Left colon (tissue), 2 donors: ENCODE results near the gene SPACA5B. TPM values are rescaled to one million over a fixed set of nuclear protein-coding genes. Genes with fewer than 3 reads are reported as not detected.
A peak's percentile ranks its signal among the peaks of the same experiment; 100 is the strongest.
"Not testable (repeated sequence)": the region's sequence is repeated elsewhere in the genome, so short reads cannot be mapped to it uniquely, and the experiment has no call there.

Source experiments
- ATAC-seq: fragments of 200-7000 bp; cut with Tn5 transposase; one replicate; pipeline ENCODE4 v1.9.1; 2020; ENCODE audit warnings: mild to moderate bottlenecking, moderate library complexity
- DNase-seq, 2 donors: peaks; one replicate each; pipeline ENCODE4 v3.0.0-alpha.2; 2020
- intact Hi-C, 2 donors: fragments of 100-400 bp; cut with DNase I in 1 of 2; cut with micrococcal nuclease in 1 of 2; formaldehyde crosslinking; loops; one replicate each; pipeline versions ENCODE4 v1.11.2 to v1.14.0; 2022; cut with DNase I, micrococcal nuclease
- long read RNA-seq: library from polyadenylated mRNA; unstranded; transcript quantifications from one replicate; pipeline ENCODE4 v2.0.0, GENCODE V29; 2021
- total RNA-seq, 2 donors: library from RNA; stranded (reverse); fragmentation: NEBNext Ultra II Directional; extraction: Animal tissue kit (Norgen Biotek cat#: 25700); gene quantifications; one replicate each; pipeline ENCODE4 v1.2.1, GENCODE V29; 2021
- donor health status: DM: no; HTN: no; CAD: no.
- donor health status: DM: yes; HTN: yes; CAD: no.

The SPACA5B gene
- not detected for total RNA-seq
- long read RNA-seq: 0 reads

- intact Hi-C loops, ATAC-seq, DNase-seq: not testable (repeated sequence)
Observed at GRCh38 chrX:48130326-48130725, at the start of gene SPACA5B. TSS of gene SPACA5B (plus strand) at chrX:48130626. CDS start at chrX:48130688, 62 bp downstream.

DNA sequence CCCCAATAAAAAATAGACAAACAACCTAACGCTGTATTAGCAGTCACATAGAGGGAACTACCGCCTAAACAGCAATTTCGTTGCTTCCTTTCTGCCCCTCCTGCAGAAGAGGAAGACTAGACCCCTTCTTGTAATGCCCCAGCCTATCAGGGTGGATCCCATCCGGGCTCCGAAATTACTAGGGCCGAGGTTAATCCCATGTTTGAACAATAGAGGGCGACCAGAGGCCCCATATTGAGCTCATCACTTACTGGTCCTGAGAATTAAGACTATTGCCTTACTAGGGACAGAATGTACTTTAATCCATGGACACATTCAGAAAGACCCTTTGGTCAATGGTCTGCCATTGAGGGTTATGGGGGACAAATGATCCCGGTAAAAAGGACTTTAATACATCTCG lies 47.2 kb upstream of the SPACA5B start:
- DNase-seq (peak in 1 of 2 donors; percentile 43), ATAC-seq (peak; percentile 84)
- intact Hi-C loops: no loop called here

DNA sequence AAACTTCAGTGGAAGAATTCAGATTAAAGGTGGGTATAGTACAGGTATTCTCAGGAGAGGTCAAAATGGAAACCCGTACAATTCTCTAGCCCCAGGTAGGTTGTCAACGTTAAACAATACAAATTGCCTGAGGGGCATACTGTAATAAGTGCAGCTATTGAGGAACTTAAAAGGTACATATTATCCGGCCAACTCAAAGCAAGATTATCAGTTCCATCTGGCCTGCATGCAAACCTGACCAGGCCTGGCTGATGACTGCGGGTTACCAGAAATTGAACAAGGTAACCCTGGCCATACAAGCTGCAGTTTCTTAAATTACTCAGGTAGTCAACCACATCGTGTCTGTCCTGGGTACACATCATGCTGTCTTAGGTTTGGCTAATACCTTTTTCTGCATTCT lies 46.7 kb upstream of the SPACA5B start:
- intact Hi-C loops: no loop called here
- no peak for DNase-seq
- no peak for ATAC-seq

DNA sequence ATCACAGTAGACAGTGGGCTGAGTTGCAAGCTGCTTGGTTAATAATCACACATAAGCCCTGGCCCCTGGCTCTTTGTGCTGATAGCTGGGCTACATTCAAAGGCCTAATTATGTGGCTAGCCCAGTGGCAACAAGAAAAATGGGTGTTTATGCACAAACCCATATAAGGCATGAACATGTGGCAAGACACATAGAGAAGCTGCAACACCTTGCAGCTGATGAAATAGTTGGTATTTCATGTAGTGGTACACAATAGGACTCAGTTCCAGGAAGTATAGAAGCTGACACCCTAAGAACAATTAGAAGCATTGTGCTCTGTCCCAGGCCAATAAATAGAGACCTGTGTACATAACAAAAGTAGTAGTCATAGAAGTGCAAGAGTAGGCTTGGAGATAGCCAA lies 44.3 kb upstream of the SPACA5B start:
- ATAC-seq: peak; percentile 91
- intact Hi-C loops: no loop called here
- no peak for DNase-seq

GRCh38 chrX:48090123-48090522 lies 40.3 kb upstream of the SPACA5B start:
- intact Hi-C loops: no loop called here
- DNase-seq (no peak), ATAC-seq (no peak)

DNA sequence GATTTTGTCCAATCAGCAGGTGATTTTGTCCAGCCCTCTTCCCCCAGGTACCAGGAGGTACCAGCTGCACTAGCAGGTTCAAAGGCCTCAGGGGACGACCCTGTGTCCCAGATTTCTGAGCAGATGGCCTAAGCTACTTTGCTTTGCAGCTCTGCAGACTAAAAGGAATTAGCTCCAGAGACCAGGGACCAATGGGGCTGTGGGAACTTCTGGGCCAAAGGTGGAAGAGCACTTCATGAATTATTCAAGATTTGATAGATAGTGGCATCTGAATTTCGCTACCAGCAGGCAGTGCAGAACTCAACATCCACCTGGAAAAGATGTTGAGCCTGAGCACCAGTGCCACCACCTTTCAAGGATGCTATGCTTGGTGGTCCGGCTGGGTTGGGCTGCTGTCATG lies 37.9 kb upstream of the SPACA5B start:
- ATAC-seq, DNase-seq, intact Hi-C loops: not testable (repeated sequence)

DNA sequence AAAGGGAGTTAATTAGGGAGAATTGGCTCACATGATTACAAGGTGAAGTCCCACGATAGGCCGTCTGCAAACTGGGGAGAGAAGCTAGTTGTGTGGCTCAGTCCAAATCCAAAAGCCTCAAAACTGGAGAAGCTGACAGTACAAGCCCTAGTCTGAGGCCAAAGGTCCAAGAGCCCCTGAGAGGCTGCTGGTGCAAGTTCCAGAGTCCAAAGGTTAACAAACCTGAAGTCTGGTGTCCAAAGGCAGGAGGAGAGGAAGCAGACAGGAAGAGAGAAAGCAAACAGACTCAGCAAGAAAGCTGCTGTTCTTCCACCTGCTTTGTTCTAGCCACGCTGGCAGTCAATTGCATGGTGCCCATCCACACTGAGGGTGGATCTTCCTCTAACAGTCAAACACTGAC lies 29.0 kb upstream of the SPACA5B start:
- intact Hi-C loops: no loop called here
- ATAC-seq (peak; percentile 40), DNase-seq (no peak)

- DNase-seq (no peak), ATAC-seq (no peak)
- intact Hi-C loops: no loop called here
Observed at GRCh38 chrX:48102874-48103374, 27.5 kb upstream of the SPACA5B start.

DNA sequence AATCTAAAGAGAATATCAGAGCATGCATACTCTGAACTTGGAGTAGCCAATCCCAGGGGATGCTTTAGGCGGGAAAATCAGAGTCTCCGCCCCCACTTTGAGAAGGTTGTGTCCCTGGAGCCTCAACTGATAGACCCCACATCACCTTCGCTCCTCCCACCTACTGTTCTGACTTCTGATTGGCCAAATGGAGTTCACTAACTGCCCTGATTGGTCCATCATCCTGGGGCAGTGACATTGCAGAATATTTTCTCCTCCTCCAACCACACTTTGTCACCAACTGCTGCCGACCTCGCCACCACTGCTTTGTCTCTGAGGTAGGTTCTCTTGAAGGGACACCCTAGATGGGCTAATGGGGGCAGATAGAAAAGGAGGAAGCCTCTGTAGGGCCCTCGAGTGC lies 22.7 kb upstream of the SPACA5B start:
- intact Hi-C loops: no loop called here
- DNase-seq (no peak), ATAC-seq (no peak)

DNA sequence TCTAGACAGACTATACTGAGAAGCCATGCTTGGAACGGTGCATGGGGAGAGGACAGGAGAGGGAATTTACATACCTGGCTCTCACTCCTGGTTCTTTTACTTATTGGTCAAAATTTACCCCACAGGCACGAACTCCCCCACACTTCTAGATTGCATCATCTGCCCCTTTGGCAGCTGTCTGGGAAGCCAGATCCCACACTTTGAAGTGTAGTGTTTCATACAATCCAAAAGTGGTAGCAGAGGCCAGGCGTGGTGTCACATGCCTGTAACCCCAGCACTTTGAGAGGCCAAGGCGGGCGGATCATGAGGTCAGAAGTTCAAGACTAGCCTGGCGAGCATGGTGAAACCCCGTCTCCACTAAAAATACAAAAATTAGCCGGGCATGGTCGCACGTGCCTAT lies 5.1 kb upstream of the SPACA5B start:
- intact Hi-C loops, ATAC-seq, DNase-seq: not testable (repeated sequence)

GRCh38 chrX:48132308-48132844 lies 1.9 kb downstream of the SPACA5B start:
- DNase-seq, ATAC-seq, intact Hi-C loops: not testable (repeated sequence)

DNA sequence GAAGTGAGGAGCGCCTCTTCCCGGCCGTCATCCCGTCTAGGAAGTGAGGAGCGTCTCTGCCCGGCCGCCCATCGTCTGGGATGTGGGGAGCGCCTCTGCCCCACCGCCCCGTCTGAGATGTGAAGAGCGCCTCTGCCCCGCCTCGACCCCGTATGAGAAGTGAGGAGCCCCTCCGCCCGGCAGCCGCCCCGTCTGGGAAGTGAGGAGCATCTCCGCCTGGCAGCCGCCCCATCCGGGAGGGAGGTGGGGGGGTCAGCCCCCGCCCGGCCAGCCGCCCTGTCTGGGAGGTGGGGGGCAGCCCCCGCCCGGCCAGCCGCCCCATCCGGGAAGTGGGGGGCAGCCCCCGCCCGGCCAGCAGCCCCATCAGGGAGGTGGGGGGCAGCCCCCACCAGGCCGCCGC lies 8.7 kb downstream of the SPACA5B start:
- DNase-seq, ATAC-seq, intact Hi-C loops: not testable (repeated sequence)

DNA sequence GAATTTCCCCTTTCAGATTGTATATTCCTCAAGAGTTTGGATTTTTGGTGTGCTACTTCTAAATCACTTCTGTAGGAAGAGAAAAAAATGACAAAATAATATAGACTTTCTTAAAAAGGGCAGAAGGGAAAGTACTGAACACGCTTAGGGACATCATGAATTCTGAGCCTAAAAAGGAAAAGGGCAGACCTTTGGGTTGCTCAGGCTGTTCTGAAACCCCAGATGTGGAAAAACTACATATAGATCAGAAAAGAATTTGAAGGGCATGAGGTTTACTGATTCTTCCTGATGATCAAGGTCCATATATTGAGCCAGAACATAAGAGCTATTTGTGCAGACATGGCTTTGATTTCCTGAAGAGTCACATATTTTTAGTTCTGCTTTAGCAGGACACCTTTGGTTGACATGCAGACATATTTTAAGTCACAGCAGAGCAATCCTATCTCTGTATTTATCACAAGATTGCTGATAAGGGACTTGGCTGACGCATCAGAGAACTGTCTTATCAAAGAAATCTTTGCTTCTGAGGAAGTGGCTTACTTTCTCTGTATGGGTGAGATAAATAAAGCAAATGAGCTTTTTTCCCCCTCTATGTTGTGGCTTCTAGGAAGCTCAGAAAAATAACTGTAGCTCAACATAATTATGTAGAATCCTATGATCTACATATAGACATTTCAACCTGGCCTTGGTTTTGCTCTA lies 11.5 kb downstream of the SPACA5B start:
- ATAC-seq, DNase-seq, intact Hi-C loops: not testable (repeated sequence)

GRCh38 chrX:48142697-48143096 lies 12.3 kb downstream of the SPACA5B start:
- intact Hi-C loops, DNase-seq, ATAC-seq: not testable (repeated sequence)

DNA sequence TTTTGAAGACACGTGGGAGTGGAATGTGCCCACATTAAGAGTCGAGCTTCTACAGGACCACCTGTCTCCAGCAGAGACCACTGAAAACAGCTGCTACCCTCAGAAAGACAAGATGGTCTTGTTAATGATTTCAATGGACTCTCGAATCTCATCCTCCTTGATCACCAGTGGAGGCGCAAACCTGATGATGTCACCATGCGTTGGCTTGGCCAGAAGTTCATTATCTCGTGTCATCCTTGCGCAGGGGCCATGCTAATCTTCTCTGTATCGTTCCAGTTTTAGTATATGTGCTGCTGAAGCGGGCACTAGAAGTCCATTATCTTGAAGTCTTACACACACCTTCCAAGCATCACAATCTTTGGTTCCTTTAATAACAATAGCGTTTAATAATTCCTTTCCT lies 23.3 kb downstream of the SPACA5B start:
- ATAC-seq: no peak
- intact Hi-C loops: no loop called here
- no peak for DNase-seq

GRCh38 chrX:48154796-48155195 lies 24.4 kb downstream of the SPACA5B start:
- intact Hi-C loops: no loop called here
- no peak for DNase-seq
- no peak for ATAC-seq

DNA sequence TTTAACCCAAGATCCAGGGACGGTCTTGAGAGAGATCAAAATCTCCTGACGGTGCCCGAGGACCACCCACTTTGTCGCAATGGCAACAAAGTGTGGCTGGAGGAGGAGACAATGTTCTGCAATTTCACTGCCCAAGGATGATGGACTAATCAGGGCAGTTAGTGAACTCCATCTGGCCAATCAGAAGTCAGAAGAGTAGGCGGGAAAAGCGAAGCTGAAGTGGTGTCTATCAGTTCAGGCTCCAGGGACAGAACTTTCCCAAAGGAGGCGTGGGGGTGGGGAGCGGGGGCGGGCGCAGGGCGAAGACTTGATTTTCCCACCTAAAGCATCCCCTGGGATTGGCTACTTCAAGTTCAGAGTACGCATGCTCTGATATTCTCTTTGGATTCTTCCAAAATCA lies 25.6 kb downstream of the SPACA5B start:
- intact Hi-C loops: no loop called here
- no peak for ATAC-seq

DNA sequence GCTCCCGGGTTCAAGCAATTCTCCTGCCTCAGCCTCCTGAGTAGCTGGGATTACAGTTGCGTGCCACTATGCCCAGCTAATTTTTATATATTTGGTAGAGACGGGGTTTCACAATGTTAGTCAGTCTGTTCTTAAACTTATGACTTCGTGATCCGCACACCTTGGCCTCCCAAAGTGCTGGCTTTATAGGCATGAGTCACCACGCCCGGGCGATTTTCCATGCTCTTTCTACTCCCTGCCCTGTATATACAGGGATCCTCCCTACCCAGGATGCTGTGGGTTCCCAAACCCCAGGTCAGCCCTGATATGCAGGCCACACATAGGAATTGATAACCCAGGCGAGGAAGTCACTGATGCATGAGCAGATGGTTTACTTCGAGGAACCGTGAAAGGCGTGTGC lies 34.8 kb downstream of the SPACA5B start:
- intact Hi-C loops: no loop called here
- ATAC-seq (no peak), DNase-seq (no peak)

More for the DNA sequence above, 25.6 kb downstream of the SPACA5B start:
- DNase-seq: no peak

- ATAC-seq, intact Hi-C loops, DNase-seq: not testable (repeated sequence)
Observed at GRCh38 chrX:48166322-48166721, 35.9 kb downstream of the SPACA5B start.

- intact Hi-C loops: no loop called here
- no peak for DNase-seq
- no peak for ATAC-seq
Observed at GRCh38 chrX:48179691-48180090, 49.3 kb downstream of the SPACA5B start.
